Spinal cord (tissue), 10 donors: ENCODE results near the gene AGBL4. TPM values are rescaled to one million over a fixed set of nuclear protein-coding genes. Genes with fewer than 3 reads are reported as not detected.

Experiments
- DNase-seq, 6 donors: peaks; one replicate each; pipeline versions ENCODE4 v3.0.0 to v3.0.0-alpha.2; 2013 to 2015; ENCODE audit warnings: low spot score in 6 of 6, low read depth in 4 of 6
- H3K27ac ChIP-seq: one replicate; pipeline ENCODE4 v1.5.1; 2013; ENCODE audit warnings: low read depth, low read length, control low read depth
- H3K27me3 ChIP-seq: one replicate; pipeline ENCODE4 v1.6.1; 2013; ENCODE audit warnings: low read length; ENCODE audit not compliant: control insufficient read depth, insufficient read depth
- H3K36me3 ChIP-seq: one replicate; pipeline ENCODE4 v1.6.1; 2013; ENCODE audit warnings: low read length; ENCODE audit not compliant: control insufficient read depth, insufficient read depth
- H3K4me1 ChIP-seq: one replicate; pipeline ENCODE4 v1.6.1; 2013; ENCODE audit warnings: low read length; ENCODE audit not compliant: control insufficient read depth, insufficient read depth
- H3K4me3 ChIP-seq: one replicate; pipeline ENCODE4 v1.5.1; 2013; ENCODE audit warnings: low read depth, low read length, control low read depth
- H3K9me3 ChIP-seq: one replicate; pipeline ENCODE4 v1.6.1; 2013; ENCODE audit warnings: low read length; ENCODE audit not compliant: control insufficient read depth, insufficient read depth
- WGBS: methylation state at CpG from one replicate; pipeline ENCODE4 v1.1.5; 2013; ENCODE audit warnings: missing lambda C conversion rate; ENCODE audit not compliant: insufficient coverage; 5-methylcytosine and 5-hydroxymethylcytosine counted together
- polyA plus RNA-seq, 2 donors: library from polyadenylated mRNA; unstranded; fragments of 120-200 nt; gene quantifications; one replicate each; pipeline ENCODE4 v1.2.1, GENCODE V29; 2013; ENCODE audit not compliant: insufficient read length in 2 of 2
- total RNA-seq, 2 donors: library from RNA; depleted of rRNA in 1 of 2; stranded (reverse); fragments of 120-200 nt in 1 of 2; fragments of >200 nt in 1 of 2; gene quantifications; one replicate each; pipeline versions ENCODE4 v1.2.3 to v1.2.4, GENCODE V29; 2013 to 2014
- donor health status: healthy.

AGBL4 gene
- total and polyA plus RNA-seq, 4 donors = 3.8 to 6.8 (median 4.7) TPM

DNA sequence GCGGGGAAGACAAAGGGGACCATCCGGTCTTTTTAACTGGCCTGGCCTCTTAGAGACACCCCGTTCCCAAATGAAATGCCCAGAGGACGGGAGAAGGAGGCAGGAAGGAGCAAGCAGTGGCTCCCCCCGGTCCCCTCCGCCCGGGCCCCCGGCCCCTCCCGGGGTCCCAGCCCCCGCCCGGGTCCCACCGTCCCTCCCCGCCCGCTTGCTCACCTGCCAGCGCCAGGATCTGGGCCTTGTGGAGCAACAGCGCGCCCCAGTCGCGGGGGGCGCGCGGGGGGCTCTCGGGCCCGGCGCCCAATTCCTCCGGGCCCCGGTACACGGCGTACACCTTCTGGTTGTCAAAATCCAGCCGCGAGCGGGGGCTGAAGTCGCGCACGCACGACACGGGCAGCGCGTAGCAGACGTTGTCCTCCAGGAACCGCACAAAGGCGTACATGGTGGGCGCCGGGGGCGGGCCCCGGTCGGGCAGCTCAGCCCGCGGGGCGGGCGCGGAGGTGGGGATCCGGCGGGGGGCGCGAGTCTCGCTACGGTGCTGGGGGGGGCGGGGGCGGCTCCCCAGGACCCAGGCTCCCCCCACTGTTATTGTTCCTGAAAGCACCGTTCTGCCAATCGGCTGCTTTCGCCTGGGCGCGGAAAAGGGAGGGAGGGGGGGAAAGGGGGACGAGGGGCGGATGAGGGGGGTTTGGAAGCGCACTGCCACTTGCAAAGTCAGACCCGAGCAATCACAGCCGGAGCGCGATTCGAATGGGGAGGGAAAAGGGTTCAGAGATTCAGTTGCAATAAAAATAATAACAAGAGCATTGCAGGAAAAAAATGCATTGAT, 1247.1 kb downstream of the AGBL4 start, which contains the start of gene BEND5:
BEND5 (minus strand) TSS at position 499 of the 826 bp plus-strand sequence; CDS start at position 439, 60 bp downstream.
- peak; percentile 68 to 96 (median 83) for DNase-seq
- Histone ChIP-seq H3K4me3 (peak within 1 kb of the TSS; percentile 75), H3K27me3 (no peaks in the 10 kb centered on the region), H3K27ac (peak within 1 kb of the TSS; percentile 59), H3K4me1 (peaks cover 16% of the 10 kb centered on the region), H3K36me3 (peaks cover 7% of the 10 kb centered on the region), H3K9me3 (no peaks in the 10 kb centered on the region)
- 0% methylated on average over 56 of the region's 73 CpGs for WGBS

DNA sequence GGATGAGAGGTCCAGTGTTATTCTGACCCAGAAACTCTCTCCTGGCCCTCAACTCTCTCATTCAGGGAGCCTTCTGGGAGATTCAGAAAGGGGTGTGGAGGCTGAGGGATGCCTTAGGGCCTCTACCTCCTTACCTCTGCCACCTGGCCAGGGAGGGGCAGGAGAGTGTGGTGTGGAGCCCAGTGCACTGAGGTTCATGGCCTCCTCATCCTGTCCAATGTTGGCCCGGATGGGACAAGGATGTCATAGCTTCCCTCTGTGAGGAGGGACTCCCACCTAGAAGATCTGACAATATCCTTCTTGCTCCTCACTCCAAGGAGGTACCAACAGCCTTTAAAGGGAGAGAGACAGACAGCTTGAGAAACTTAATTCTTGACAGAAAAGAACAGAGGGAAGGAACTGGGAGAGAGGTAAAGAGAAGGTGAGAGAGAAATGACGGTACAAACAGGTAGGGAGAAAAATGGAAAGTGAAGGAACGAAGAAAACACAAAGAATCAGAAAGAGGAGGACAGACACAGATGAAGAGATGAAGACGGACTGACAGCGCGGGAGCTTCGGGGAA, 1247.8 kb downstream of the AGBL4 start:
- DNase-seq = peak in 1 of 6 donors; percentile 54
- no peaks in the 10 kb centered on the region for H3K27me3 ChIP-seq
- H3K27ac ChIP-seq = peak overlapping the region; percentile 47
- peak overlapping the region; percentile 75 for H3K4me3 ChIP-seq
- 1% methylated on average over 6 of the region's 7 CpGs for WGBS
- H3K9me3 ChIP-seq = no peaks in the 10 kb centered on the region
- H3K36me3 ChIP-seq = peaks cover 7% of the 10 kb centered on the region
- H3K4me1 ChIP-seq = peaks cover 16% of the 10 kb centered on the region

DNA sequence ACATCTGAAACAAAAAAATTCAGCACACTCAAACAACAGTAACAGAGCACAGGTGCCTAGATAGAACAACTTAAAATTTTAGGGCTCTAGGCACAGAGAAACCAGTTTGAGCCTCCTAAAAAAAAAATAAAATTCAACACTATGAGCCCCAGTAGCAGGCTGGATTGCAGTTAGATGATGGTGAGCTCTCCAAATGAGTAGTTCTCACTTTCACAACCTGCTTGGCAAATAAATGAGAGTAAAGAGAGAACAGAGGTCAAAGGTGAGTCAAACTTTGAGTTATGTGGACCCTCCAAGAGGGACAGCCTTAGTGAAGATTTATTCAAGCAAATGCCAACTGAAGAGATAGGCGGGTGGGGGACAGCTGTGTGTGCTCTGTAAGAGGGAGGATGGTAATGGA, 1250.6 kb downstream of the AGBL4 start:
- H3K27ac ChIP-seq = peak overlapping the region; percentile 4
- 100% methylated on average over 1 of the region's 1 CpG for WGBS

DNA sequence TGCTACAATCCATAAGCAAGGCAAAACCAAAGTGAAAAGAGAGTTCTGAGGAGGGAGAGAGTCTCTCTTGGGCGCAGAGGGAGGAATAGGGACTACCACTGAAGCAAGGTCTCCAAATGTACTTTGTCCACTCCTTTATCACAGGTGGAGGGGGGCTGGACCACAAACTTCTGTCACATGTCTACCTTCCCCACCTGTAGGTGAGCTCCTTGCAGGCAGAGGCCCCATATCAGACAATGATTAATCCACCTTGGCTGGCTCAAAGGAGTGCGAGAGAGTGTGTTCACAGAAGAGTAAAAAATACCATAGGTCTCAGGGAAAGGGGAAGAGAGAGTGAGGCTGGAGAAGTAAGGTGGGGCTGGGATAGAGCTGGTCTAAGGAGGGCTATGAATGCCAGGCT, 1251.5 kb downstream of the AGBL4 start:
- H3K4me3 ChIP-seq = no peak overlapping the region
- H3K27ac ChIP-seq = no peak overlapping the region
- H3K9me3 ChIP-seq = no peaks in the 10 kb centered on the region
- 67% methylated on average over 1 of the region's 2 CpGs for WGBS
- peaks cover 10% of the 10 kb centered on the region for H3K4me1 ChIP-seq
- no peak for DNase-seq
- H3K36me3 ChIP-seq = peaks cover 7% of the 10 kb centered on the region
- no peaks in the 10 kb centered on the region for H3K27me3 ChIP-seq

More for the DNA sequence above, 1250.6 kb downstream of the AGBL4 start:
- H3K4me3 ChIP-seq = no peak overlapping the region
- DNase-seq = no peak
- peaks cover 7% of the 10 kb centered on the region for H3K36me3 ChIP-seq
- H3K4me1 ChIP-seq = peaks cover 16% of the 10 kb centered on the region
- no peaks in the 10 kb centered on the region for H3K9me3 ChIP-seq
- no peaks in the 10 kb centered on the region for H3K27me3 ChIP-seq

DNA sequence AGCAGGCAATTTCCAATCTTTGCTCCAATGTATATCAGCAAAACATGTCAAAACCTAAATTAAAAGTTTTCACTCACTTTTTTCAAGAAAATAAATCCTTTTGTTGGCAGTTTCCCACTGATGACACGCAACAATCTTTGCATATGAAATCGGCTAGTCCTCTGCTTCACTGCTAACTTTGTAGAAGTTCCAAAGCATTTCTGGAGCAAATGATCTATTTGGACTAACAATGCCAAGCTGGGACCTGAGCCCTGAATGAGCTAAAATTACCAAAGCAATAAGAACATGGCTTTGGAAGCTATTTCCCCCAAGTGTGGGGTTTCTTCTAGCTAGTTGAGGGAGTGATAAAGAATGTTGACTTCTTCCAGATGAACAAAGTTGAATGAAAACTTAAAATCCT, 1252.2 kb downstream of the AGBL4 start:
- peaks cover 7% of the 10 kb centered on the region for H3K36me3 ChIP-seq
- H3K27me3 ChIP-seq = no peaks in the 10 kb centered on the region
- peak in 1 of 6 donors; percentile 79 for DNase-seq
- H3K4me1 ChIP-seq = peaks cover 10% of the 10 kb centered on the region
- 84% methylated on average over 2 of the region's 2 CpGs for WGBS
- H3K9me3 ChIP-seq = no peaks in the 10 kb centered on the region
- H3K4me3 ChIP-seq = no peak overlapping the region
- no peak overlapping the region for H3K27ac ChIP-seq

DNA sequence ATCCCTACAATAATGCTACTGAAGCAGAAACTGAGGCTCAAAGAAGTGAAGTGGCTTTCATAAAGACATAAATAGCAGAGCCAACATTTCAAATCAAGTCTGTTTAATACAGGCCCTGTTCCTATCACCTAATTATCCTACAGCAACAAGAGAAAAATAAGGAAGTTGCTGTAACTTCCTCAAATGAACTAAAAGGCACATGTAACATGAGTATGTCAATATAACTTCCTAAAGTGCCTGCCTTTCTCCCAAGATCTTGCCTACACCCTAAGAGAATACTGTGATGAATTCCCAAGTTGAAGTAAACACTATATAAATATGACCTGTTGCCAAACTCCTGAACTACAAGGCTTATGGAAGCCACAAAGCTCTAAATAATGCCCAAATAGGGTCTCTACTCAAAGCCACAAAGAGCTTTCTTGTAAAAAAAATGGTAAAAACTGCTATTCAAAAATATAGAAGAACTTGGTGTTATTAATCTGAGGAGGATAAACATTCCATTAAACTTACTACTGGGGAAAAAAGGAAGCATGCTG, 1255.7 kb downstream of the AGBL4 start:
- Histone ChIP-seq H3K4me1 (peaks cover 5% of the 10 kb centered on the region), H3K36me3 (peaks cover 7% of the 10 kb centered on the region), H3K27me3 (no peaks in the 10 kb centered on the region), H3K27ac (no peak overlapping the region), H3K9me3 (no peaks in the 10 kb centered on the region), H3K4me3 (no peak overlapping the region)
- no peak for DNase-seq

DNA sequence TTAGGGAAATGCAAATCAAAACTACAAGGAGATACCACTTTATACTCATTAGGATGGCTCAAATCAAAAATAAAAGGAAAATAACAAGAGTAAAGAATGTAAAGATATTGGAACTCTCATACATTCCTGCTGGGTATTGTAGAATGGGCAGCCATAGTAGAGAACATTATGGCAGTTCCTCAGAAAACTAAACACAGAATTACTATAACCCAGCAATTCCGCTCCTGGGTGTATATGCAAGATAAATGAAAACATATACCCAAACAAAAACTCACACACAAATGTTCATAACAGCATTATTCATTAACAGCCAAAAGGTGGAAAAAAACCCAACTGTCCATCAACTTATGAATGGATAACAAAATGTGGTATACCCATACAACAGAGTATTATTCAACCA, 1258.4 kb downstream of the AGBL4 start:
- Histone ChIP-seq H3K9me3 (no peaks in the 10 kb centered on the region), H3K36me3 (peaks cover 5% of the 10 kb centered on the region), H3K4me1 (peaks cover 3% of the 10 kb centered on the region), H3K27ac (no peak overlapping the region), H3K4me3 (no peak overlapping the region), H3K27me3 (no peaks in the 10 kb centered on the region)
- no CpG with 5 or more reads among the region's 1 CpG for WGBS
- DNase-seq = no peak

DNA sequence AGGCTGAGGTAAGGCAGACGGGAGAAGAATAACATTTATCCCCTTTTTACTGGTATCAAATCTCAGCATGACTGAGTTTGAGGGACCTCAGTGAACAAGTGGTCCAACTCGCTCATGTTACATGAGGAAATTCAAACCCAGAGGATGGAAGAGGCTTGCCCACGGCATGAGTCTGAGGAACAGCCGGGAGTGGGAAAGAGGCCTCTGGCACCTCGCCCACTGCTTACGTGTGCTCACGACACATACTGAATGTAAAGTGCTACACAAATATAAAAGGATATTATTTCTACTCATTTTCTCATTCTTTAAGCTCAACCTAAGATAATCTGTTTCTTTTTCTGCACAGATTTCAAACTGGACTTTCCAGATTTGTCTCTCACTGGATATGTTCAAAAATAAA, 1261.8 kb downstream of the AGBL4 start:
- H3K9me3 ChIP-seq = no peaks in the 10 kb centered on the region
- 29% methylated on average over 1 of the region's 7 CpGs for WGBS
- H3K4me1 ChIP-seq = peaks cover 3% of the 10 kb centered on the region
- peak in 2 of 6 donors; percentile 53 to 63 for DNase-seq
- H3K4me3 ChIP-seq = no peak overlapping the region
- H3K27ac ChIP-seq = peak overlapping the region; percentile 29
- peaks cover 19% of the 10 kb centered on the region for H3K36me3 ChIP-seq
- H3K27me3 ChIP-seq = no peaks in the 10 kb centered on the region

DNA sequence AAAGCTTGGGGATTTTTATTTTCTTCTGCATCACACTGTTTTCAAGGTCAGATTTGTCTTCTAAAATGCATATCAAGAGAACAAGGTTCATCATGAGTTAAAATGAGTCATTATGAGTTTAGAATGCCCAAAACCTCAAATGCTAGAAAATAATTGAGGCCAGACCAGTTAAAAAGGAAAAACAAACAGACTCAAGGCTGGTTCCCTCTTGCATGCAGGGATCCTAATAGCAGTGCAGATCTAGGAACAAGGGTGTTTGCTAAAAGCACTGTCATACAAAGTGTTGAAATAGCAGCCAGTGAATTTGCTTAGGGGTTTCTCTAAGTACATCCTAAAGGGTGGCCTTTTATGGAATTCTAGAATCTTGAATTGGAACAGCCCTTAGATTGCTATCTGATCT, 1262.3 kb downstream of the AGBL4 start:
- peaks cover 3% of the 10 kb centered on the region for H3K4me1 ChIP-seq
- H3K9me3 ChIP-seq = no peaks in the 10 kb centered on the region
- peaks cover 19% of the 10 kb centered on the region for H3K36me3 ChIP-seq
- H3K27me3 ChIP-seq = no peaks in the 10 kb centered on the region
- DNase-seq = no peak
- H3K4me3 ChIP-seq = no peak overlapping the region
- no peak overlapping the region for H3K27ac ChIP-seq
